VCaP (cell line): Measurements from ENCODE around the gene IL20RA.

Source experiments
- H3K27ac ChIP-seq: fragments of 450-650 bp; 2 replicates; pipeline ENCODE4 v1.5.1; 2017
- TF ChIP-seq, protein P1 (sequence below): fragments of 450-650 bp; conservative IDR thresholded peaks from 2 replicates; pipeline ENCODE4 v1.5.1; 2017; ENCODE audit warnings: mild to moderate bottlenecking, moderate library complexity

Gene IL20RA

GRCh38 chr6:136969930-136970329 lies 74.8 kb downstream of the IL20RA start:
- TF ChIP-seq, protein P1, sequence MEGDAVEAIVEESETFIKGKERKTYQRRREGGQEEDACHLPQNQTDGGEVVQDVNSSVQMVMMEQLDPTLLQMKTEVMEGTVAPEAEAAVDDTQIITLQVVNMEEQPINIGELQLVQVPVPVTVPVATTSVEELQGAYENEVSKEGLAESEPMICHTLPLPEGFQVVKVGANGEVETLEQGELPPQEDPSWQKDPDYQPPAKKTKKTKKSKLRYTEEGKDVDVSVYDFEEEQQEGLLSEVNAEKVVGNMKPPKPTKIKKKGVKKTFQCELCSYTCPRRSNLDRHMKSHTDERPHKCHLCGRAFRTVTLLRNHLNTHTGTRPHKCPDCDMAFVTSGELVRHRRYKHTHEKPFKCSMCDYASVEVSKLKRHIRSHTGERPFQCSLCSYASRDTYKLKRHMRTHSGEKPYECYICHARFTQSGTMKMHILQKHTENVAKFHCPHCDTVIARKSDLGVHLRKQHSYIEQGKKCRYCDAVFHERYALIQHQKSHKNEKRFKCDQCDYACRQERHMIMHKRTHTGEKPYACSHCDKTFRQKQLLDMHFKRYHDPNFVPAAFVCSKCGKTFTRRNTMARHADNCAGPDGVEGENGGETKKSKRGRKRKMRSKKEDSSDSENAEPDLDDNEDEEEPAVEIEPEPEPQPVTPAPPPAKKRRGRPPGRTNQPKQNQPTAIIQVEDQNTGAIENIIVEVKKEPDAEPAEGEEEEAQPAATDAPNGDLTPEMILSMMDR, result no peak
- peak overlapping the region; percentile 63 for H3K27ac ChIP-seq

- H3K27ac ChIP-seq, result peak overlapping the region; percentile 63
- TF ChIP-seq, protein P1, result no peak
Observed at GRCh38 chr6:136969433-136969832, 75.3 kb downstream of the IL20RA start.

GRCh38 chr6:136968837-136969236 lies 75.9 kb downstream of the IL20RA start:
- peak overlapping the region; percentile 63; the same call in 1 of the 2 replicates for H3K27ac ChIP-seq
- TF ChIP-seq, protein P1, result no peak

- TF ChIP-seq, protein P1, result peak; percentile 83
- peak overlapping the region; percentile 63; the same call in 1 of the 2 replicates for H3K27ac ChIP-seq
Observed at GRCh38 chr6:136967876-136968752, 76.7 kb downstream of the IL20RA start.

GRCh38 chr6:136964398-136964797 lies 80.4 kb downstream of the IL20RA start:
- H3K27ac ChIP-seq, result no peak overlapping the region
- TF ChIP-seq, protein P1, result no peak

GRCh38 chr6:136963259-136963658 lies 81.5 kb downstream of the IL20RA start:
- no peak overlapping the region for H3K27ac ChIP-seq
- TF ChIP-seq, protein P1, result no peak

DNA sequence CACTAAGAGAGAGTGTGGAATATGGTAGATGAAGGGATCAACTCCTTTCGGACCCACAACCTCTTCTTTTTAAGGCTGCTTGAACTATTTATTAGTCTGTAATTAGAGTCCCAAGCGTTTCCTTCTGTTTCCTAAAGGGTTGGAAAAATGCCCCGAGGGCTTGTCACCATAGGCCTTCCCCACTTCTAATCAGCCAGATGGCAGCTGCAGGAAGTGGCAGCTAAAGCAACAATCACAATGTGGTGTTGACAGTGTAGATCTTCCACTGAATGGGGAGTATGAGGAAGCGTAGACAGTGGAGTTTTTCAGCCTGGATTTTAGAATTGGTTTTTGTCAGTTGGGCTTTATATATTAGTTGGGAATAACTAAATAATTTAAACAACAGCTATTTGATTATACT lies 82.1 kb downstream of the IL20RA start:
- H3K27ac ChIP-seq, result no peak overlapping the region
- TF ChIP-seq, protein P1, result no peak
